Measurements from ENCODE around the gene CACNA1G. TPM values are rescaled to one million over a fixed set of nuclear protein-coding genes. Genes with fewer than 3 reads are reported as not detected.

Gene CACNA1G
- total RNA-seq, 2 donors from 2014 or later, result 3.4 to 6.6 TPM

DNA sequence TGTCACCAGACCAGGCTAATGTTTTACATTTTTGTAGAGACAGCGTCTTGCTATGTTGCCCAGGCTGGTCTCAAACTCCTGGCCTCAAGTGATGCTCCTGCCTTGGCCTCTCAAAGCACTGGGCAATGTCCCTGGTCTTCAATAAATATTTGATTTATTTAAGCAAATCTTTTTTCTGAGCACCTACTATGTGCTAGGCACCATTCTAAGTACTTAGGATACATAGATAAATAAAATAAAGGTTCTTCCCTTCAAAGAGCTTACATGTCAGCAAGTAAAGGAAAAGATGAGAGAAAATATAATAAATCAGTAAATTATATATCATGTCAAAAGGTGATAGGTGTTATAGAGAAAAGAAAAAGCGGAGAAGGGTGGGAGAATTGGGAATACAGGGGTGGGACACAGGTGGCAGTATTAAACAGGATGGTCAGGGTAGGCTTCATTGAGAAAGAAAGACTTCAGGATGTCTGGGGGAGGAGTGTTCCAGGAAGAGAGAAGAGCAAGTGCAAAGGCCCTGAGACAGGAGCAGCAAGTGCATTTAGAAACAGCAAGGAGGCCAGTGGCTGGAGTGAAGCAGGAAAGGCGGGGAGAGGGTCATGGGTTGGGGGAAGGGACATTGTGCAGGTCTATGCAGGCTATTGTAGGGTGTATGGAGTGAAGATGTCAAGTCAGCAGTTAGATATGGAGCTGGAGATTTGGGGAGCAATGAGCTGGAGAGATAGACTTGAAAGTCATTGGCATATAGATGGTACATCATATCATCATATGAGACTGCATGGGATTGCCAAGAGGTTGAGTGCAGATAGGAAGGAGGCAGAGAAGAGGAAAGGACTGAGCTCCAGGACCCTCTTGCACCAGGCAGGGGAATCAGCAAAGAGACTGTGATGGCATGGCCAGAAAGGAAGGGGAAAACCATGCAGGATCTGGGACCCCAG lies 85.5 kb downstream of the CACNA1G start:
- WGBS, result 100% methylated on average over 3 of the region's 3 CpGs

DNA sequence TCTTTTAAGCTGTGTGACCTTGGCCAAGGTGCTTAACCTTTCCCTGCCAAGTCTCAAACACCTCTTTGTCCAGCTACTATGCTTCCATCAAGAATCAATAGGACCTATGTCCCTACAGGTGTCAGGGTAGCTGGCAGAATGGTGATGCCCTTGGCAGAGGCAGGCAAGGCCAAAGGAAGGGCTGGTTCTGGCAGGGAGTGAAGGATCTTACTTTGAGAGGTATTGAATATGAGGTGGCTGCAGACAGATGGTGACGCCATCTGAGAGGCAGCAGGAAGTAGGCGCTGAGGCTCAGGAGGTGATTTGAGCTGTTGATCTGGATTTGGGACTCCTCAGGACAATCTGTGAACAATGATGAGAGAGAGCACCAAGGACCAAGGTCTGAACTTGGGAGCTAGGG lies 86.7 kb downstream of the CACNA1G start:
- Histone ChIP-seq H3K4me1 (replicated peaks) (no peaks in the 10 kb centered on the region), H3K27ac (no peak overlapping the region), H3K27me3 (replicated peaks; ENCODE audit: insufficient read depth) (no peaks in the 10 kb centered on the region), H3K4me3 (no peak overlapping the region), H3K36me3 (no peaks in the 10 kb centered on the region), H3K9me3 (no peaks in the 10 kb centered on the region)
- intact Hi-C loops (cut with DNase I), result no loop called here
- no peak for DNase-seq (ENCODE audit: low spot score)
- TF ChIP-seq, protein P1, sequence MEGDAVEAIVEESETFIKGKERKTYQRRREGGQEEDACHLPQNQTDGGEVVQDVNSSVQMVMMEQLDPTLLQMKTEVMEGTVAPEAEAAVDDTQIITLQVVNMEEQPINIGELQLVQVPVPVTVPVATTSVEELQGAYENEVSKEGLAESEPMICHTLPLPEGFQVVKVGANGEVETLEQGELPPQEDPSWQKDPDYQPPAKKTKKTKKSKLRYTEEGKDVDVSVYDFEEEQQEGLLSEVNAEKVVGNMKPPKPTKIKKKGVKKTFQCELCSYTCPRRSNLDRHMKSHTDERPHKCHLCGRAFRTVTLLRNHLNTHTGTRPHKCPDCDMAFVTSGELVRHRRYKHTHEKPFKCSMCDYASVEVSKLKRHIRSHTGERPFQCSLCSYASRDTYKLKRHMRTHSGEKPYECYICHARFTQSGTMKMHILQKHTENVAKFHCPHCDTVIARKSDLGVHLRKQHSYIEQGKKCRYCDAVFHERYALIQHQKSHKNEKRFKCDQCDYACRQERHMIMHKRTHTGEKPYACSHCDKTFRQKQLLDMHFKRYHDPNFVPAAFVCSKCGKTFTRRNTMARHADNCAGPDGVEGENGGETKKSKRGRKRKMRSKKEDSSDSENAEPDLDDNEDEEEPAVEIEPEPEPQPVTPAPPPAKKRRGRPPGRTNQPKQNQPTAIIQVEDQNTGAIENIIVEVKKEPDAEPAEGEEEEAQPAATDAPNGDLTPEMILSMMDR (IDR thresholded peaks at IDR 0.05), result no peak
- TF ChIP-seq POLR2A (IDR thresholded peaks at IDR 0.05), result no peak
- TF ChIP-seq POLR2AphosphoS5 (IDR thresholded peaks at IDR 0.05), result no peak
- WGBS, result 58% methylated on average over 2 of the region's 2 CpGs

More for the DNA sequence above, 85.5 kb downstream of the CACNA1G start:
- Histone ChIP-seq H3K27me3 (replicated peaks; ENCODE audit: insufficient read depth) (no peaks in the 10 kb centered on the region), H3K4me1 (replicated peaks) (peaks cover 2% of the 10 kb centered on the region), H3K36me3 (no peaks in the 10 kb centered on the region), H3K27ac (no peak overlapping the region), H3K9me3 (no peaks in the 10 kb centered on the region), H3K4me3 (no peak overlapping the region)
- no peak for TF ChIP-seq POLR2AphosphoS5 (IDR thresholded peaks at IDR 0.05)
- no peak for DNase-seq (ENCODE audit: low spot score)
- intact Hi-C loops (cut with DNase I), result no loop called here

DNA sequence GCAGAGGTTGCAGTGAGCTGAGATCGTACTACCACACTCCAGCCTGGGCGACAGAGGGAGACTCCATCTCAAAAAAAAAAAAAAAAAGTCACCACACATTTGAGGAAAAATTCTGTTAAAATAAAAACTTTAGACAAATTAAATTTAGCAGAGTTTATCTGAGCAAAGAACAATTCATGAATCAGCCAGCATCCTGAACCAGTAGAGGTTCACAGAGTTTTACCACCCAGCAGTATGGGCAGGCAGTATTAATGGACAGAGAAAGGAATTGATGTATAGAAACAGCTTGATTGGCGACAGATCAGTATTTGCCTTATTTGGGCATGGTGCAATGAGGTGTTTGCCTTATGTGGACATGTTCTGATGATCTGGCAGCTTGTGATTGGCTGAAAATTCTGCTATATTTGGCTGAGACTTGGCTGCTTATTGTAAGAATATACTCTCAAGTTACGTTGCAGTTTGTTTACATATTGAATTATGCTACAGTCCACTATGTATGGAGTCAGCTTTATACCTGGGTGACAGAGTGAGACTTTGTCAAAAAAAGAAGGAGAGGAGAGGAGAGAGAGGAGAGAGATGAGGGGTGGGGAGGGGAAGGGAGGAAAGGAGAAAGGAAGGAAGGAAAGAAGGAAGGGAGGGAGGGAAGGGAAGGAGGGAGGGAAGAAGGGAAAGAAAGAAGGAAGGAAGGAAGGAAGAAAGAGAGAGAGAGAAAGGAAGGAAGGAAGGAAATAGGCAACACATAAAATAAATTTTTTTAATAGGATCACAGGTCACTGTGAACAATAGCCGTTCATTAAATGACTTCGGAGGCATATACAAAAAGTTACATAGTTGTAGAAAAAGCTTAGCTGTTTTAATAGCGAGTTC lies 88.8 kb downstream of the CACNA1G start:
- no peaks in the 10 kb centered on the region for H3K4me1 ChIP-seq (replicated peaks)
- TF ChIP-seq POLR2AphosphoS5 (IDR thresholded peaks at IDR 0.05) (no peak), POLR2A (IDR thresholded peaks at IDR 0.05) (no peak)
- TF ChIP-seq, protein P1 (IDR thresholded peaks at IDR 0.05), result no peak
- H3K27ac ChIP-seq, result no peak overlapping the region
- no peaks in the 10 kb centered on the region for H3K9me3 ChIP-seq
- intact Hi-C loops (cut with DNase I), result no loop called here
- 73% methylated on average over 7 of the region's 7 CpGs for WGBS
- no peaks in the 10 kb centered on the region for H3K27me3 ChIP-seq (replicated peaks; ENCODE audit: insufficient read depth)
- no peaks in the 10 kb centered on the region for H3K36me3 ChIP-seq
- no peak for DNase-seq (ENCODE audit: low spot score)
- no peak overlapping the region for H3K4me3 ChIP-seq

DNA sequence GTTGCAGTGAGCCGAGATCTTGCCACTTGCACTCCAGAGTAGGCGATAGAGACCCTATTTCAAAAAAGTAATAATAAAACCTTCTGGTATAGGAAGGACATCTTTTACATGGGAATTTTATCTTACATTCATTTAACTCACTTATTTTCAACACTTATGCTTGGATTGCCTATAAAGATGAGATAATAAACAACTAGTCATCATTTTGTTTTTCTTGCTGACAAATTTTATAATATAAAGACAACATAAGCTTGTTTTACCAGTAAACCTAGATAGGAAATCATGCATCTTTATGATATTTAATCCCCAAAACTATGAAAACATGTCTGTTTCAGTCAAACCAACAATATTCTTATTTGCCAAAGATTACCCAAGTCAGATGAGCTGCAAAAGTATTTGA lies 91.1 kb downstream of the CACNA1G start:
- Histone ChIP-seq H3K4me1 (replicated peaks) (no peaks in the 10 kb centered on the region), H3K27ac (no peak overlapping the region), H3K27me3 (replicated peaks; ENCODE audit: insufficient read depth) (no peaks in the 10 kb centered on the region), H3K36me3 (no peaks in the 10 kb centered on the region), H3K4me3 (no peak overlapping the region), H3K9me3 (no peaks in the 10 kb centered on the region)
- intact Hi-C loops (cut with DNase I), result no loop called here
- no peak for DNase-seq (ENCODE audit: low spot score)
- TF ChIP-seq, protein P1 (IDR thresholded peaks at IDR 0.05), result no peak
- TF ChIP-seq POLR2A (IDR thresholded peaks at IDR 0.05) (no peak), POLR2AphosphoS5 (IDR thresholded peaks at IDR 0.05) (no peak)
- 88% methylated on average over 2 of the region's 2 CpGs for WGBS

DNA sequence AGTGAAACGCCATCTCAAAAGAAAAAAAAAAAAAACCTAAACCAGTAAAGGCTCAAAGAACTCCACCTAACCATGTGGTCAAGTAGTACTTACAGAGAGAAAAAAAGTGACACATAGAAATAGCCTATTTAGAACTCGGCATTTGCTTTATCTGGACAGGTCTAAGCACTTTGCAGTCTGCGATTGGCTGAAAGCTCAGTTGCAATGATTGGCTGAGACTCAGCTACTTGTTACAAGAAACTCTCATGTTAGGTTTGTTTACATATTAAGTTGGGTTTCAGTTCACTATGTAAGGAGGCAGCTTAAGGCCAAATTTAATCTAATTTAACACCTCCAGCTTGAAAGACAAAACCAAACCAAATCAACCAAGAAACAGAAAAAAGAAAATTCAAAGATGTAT lies 93.2 kb downstream of the CACNA1G start:
- H3K4me1 ChIP-seq (replicated peaks), result no peaks in the 10 kb centered on the region
- no peak overlapping the region for H3K27ac ChIP-seq
- DNase-seq (ENCODE audit: low spot score), result no peak
- no peaks in the 10 kb centered on the region for H3K9me3 ChIP-seq
- H3K4me3 ChIP-seq, result no peak overlapping the region
- H3K27me3 ChIP-seq (replicated peaks; ENCODE audit: insufficient read depth), result no peaks in the 10 kb centered on the region
- WGBS, result 88% methylated on average over 3 of the region's 3 CpGs
- intact Hi-C loops (cut with DNase I), result no loop called here
- no peaks in the 10 kb centered on the region for H3K36me3 ChIP-seq
- no peak for TF ChIP-seq POLR2AphosphoS5 (IDR thresholded peaks at IDR 0.05)
- TF ChIP-seq POLR2A (IDR thresholded peaks at IDR 0.05), result no peak

Data from prostate gland (tissue), 2 donors.